Measurements from ENCODE around the gene RBM23.

RBM23 gene

GRCh38 chr14:22884738-22885523, 34.0 kb downstream of the RBM23 start:
- no peak for DNase-seq

- DNase-seq, result no peak
Measured at GRCh38 chr14:22884076-22884737, 34.7 kb downstream of the RBM23 start.

GRCh38 chr14:22883173-22883976, 35.6 kb downstream of the RBM23 start, which contains the start of gene REM2:
TSS of gene REM2 (plus strand) at chr14:22883222. CDS start at chr14:22883288, 66 bp downstream.
- DNase-seq, result peak; percentile 61

GRCh38 chr14:22882529-22883172, 36.3 kb downstream of the RBM23 start:
- DNase-seq, result peak; percentile 87

GRCh38 chr14:22882064-22882463, 36.9 kb downstream of the RBM23 start:
- no peak for DNase-seq

- no peak for DNase-seq
Measured at GRCh38 chr14:22878271-22879246, 40.4 kb downstream of the RBM23 start.

GRCh38 chr14:22877000-22877501, 41.9 kb downstream of the RBM23 start:
- DNase-seq, result no peak

GRCh38 chr14:22875748-22876319, 43.1 kb downstream of the RBM23 start:
- no peak for DNase-seq

GRCh38 chr14:22875003-22875747, 43.8 kb downstream of the RBM23 start:
- no peak for DNase-seq

GRCh38 chr14:22872833-22873520, 46.0 kb downstream of the RBM23 start:
- DNase-seq, result no peak

- DNase-seq, result peak; percentile 91
Measured at GRCh38 chr14:22872033-22872832, 46.7 kb downstream of the RBM23 start.

GRCh38 chr14:22871224-22872032, 47.5 kb downstream of the RBM23 start, which contains the start of gene LRP10:
TSS of gene LRP10 (plus strand) at chr14:22871740. CDS start at chr14:22872304, 564 bp downstream.
- DNase-seq, result peak; percentile 85

- no peak for DNase-seq
Measured at GRCh38 chr14:22870811-22871223, 48.1 kb downstream of the RBM23 start.

- DNase-seq, result no peak
Measured at GRCh38 chr14:22866874-22867273, 52.1 kb downstream of the RBM23 start.

GRCh38 chr14:22865424-22866405, 53.2 kb downstream of the RBM23 start:
- peak; percentile 51 for DNase-seq

- no peak for DNase-seq
Measured at GRCh38 chr14:22864979-22865378, 54.0 kb downstream of the RBM23 start.
